HFFc6 (cell line): ENCODE results near the gene BACH2. TPM values are rescaled to one million over a fixed set of nuclear protein-coding genes. Genes with fewer than 3 reads are reported as not detected.

Source experiments
- DNase-seq: peaks from one replicate; pipeline ENCODE4 v3.0.0-alpha.2; 2018
- H3K27ac Mint-ChIP-seq: 2 replicates; pipeline ENCODE4 v1.8.0; 2020; ENCODE audit warnings: mild to moderate bottlenecking, mixed read lengths
- H3K27me3 Mint-ChIP-seq: 2 replicates; pipeline ENCODE4 v1.8.0; 2021; ENCODE audit warnings: mild to moderate bottlenecking, moderate library complexity, mixed read lengths; ENCODE audit not compliant: insufficient read depth
- H3K36me3 Mint-ChIP-seq: 2 replicates; pipeline ENCODE4 v1.8.0; 2021; ENCODE audit warnings: low read depth, mixed read lengths
- H3K4me1 Mint-ChIP-seq: 2 replicates; pipeline ENCODE4 v1.8.0; 2020; ENCODE audit warnings: low read depth, mixed read lengths
- H3K4me3 Mint-ChIP-seq: 2 replicates; pipeline ENCODE4 v1.8.0; 2020; ENCODE audit warnings: mild to moderate bottlenecking, moderate library complexity, mixed read lengths
- H3K9me3 Mint-ChIP-seq: 2 replicates; pipeline ENCODE4 v1.8.0; 2020; ENCODE audit warnings: mild to moderate bottlenecking, mixed read lengths
- total RNA-seq, 6 experiments: library from RNA; stranded (reverse); fragmentation: NEBNext Ultra II Directional; extraction: Animal tissue kit (Norgen Biotek cat#: 25700); gene quantifications; 2 replicates in 1 of 6; 3 replicates in 5 of 6; pipeline ENCODE4 v1.2.3, GENCODE V29; 2021
- TF ChIP-seq, protein P1 (sequence below): fragments of 200-600 bp; sonication (generic); IDR thresholded peaks from 2 replicates; pipeline ENCODE4 v1.5.0; 2021; ENCODE audit warnings: antibody characterized with exemption, mild to moderate bottlenecking

The BACH2 gene
- total RNA-seq, 6 experiments from 2014 or later = not detected

DNA sequence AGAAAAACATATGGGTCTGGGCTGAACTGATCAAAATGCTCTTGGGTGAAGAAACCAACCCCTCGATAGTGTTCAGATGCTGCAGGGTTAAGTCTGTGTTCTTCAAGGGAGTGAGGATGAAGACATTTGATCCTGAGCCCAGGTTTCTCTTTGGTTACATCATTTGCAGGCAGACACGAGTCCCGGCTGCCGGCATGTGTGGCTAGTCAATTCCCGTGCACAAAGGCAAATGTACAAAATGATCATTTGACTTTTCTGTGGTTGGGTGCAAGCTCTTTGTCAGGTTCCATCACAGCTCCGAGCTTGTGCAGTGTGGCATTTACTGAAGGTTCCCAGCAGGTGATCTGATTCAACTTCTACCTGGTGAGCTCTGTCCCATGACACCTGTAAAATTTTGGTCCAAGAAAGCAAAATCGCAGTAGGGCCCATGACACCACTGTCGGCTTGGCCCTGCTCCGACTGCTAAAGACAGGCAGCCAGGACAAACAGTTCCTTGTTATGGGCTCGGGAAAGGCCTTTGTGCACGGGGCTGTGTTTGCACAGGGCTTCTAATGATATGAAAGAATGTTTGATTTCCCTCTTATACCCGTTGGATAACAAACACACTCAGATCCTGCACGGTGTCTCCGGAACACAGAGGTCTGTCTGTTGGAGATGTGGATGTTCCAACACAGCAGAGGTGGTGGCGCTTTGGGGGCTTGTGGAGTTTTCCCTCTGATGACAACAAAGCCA is 355.4 kb downstream of the BACH2 start:
- Mint-ChIP-seq H3K27ac (no peak overlapping the region), H3K27me3 (peaks cover 10% of the 10 kb centered on the region), H3K4me1 (no peaks in the 10 kb centered on the region), H3K9me3 (no peaks in the 10 kb centered on the region), H3K4me3 (no peak overlapping the region), H3K36me3 (no peaks in the 10 kb centered on the region)
- DNase-seq = no peak
- TF ChIP-seq, protein P1, sequence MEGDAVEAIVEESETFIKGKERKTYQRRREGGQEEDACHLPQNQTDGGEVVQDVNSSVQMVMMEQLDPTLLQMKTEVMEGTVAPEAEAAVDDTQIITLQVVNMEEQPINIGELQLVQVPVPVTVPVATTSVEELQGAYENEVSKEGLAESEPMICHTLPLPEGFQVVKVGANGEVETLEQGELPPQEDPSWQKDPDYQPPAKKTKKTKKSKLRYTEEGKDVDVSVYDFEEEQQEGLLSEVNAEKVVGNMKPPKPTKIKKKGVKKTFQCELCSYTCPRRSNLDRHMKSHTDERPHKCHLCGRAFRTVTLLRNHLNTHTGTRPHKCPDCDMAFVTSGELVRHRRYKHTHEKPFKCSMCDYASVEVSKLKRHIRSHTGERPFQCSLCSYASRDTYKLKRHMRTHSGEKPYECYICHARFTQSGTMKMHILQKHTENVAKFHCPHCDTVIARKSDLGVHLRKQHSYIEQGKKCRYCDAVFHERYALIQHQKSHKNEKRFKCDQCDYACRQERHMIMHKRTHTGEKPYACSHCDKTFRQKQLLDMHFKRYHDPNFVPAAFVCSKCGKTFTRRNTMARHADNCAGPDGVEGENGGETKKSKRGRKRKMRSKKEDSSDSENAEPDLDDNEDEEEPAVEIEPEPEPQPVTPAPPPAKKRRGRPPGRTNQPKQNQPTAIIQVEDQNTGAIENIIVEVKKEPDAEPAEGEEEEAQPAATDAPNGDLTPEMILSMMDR = no peak

DNA sequence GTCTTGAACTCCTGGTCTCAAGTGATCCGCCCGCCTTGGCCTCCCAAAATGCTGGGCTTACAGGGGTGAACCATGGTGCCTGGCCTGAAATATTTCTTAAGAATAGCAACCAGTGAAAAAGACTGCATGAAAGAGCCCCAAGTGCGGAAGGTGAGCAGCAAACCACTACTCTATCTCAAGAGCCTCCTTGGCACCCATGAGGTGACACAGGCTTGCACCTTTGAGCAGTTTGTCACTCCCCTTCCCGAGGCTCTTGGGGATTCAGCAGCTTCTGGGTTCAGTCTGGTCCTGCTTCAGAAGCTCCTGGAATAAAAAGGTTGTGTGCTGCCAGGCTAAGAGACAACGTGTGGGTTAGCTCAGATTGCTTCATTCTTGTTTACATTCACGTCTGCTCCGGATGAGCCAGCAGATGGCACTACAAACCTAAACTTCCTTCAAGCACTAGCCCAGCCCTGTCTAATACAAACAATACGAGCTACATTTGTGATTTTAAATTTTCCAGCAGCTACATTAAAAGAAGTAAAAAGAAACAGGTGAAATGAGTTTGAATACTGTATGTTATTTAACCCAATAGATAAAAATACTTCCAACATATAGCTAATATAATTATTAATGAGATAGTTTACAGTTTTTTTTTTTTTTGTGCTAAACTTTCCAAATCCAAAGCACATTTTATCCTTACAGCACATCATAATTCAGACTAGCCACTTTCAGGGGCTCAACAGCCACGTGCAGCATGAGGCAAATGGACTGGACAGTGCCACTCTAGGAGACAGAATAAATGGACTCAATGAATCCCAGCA is 356.2 kb downstream of the BACH2 start:
- H3K27me3 Mint-ChIP-seq = peaks cover 8% of the 10 kb centered on the region
- no peaks in the 10 kb centered on the region for H3K4me1 Mint-ChIP-seq
- DNase-seq = peak; percentile 72
- TF ChIP-seq, protein P1 = peak; percentile 84
- no peaks in the 10 kb centered on the region for H3K9me3 Mint-ChIP-seq
- no peak overlapping the region for H3K27ac Mint-ChIP-seq
- no peaks in the 10 kb centered on the region for H3K36me3 Mint-ChIP-seq
- H3K4me3 Mint-ChIP-seq = no peak overlapping the region

DNA sequence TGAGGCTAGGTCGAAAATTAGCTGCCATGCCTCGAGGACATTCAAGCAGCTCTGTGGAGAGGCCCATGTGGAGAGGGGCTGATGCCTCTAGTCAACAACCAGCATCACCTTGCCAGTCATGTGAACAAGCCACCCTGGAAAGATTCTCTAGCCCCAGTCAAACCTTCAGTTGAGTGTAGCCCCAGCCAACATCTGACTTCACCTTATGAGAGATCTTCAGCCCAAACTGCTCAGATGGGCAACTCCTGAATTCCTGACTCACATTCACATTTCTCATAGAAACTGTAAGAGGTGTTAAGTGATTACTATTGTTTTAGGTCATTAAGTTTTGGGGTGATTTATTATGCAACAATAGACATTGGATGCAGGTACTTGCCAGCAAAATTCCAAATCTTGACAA is 357.5 kb downstream of the BACH2 start:
- no peak overlapping the region for H3K27ac Mint-ChIP-seq
- TF ChIP-seq, protein P1 = no peak
- no peaks in the 10 kb centered on the region for H3K9me3 Mint-ChIP-seq
- peaks cover 7% of the 10 kb centered on the region for H3K27me3 Mint-ChIP-seq
- H3K4me1 Mint-ChIP-seq = no peaks in the 10 kb centered on the region
- no peak overlapping the region for H3K4me3 Mint-ChIP-seq
- DNase-seq = no peak
- no peaks in the 10 kb centered on the region for H3K36me3 Mint-ChIP-seq

DNA sequence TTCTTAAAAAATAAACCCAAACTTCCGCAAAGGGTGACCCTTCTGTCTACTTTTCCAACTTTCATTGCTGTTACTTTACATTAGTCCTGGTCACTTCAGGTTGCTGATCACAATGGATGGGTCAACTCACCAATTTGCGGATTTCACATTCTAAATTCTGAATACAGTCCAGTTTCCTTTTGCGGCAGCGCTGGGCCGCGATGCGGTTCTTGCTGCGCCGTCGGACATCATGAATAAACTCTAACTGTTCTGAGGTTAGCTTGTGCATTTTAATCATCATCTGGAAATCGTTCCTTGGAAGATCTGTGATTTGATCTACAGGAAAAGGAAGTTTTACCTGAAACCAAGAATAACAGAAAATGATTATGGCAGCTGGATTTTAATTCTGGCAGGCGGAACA is 358.6 kb downstream of the BACH2 start:
- Mint-ChIP-seq H3K36me3 (no peaks in the 10 kb centered on the region), H3K27me3 (peaks cover 10% of the 10 kb centered on the region), H3K9me3 (no peaks in the 10 kb centered on the region), H3K27ac (no peak overlapping the region), H3K4me1 (no peaks in the 10 kb centered on the region), H3K4me3 (no peak overlapping the region)
- no peak for DNase-seq
- TF ChIP-seq, protein P1 = no peak

DNA sequence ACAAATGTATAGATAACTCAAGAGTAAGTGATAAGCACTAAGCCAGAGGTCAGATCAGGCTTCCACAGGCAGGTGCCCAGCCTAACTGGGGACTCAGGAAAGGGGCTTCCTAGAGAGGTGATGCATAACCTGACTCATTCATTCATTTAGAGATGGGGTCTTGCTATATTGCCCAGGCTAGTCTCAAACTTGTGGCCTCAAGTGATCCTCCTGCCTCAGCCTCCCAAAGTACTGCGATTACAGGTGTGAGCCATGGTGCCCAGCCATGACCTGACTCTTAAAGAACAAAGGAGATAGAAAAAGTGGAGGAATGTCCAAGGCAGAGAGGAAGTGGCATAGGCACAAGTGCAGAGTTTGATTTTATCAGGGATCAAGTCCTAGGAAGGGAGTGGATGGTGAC is 360.5 kb downstream of the BACH2 start:
- Mint-ChIP-seq H3K27me3 (peaks cover 8% of the 10 kb centered on the region; the same call in 1 of the 2 replicates), H3K9me3 (no peaks in the 10 kb centered on the region), H3K4me1 (no peaks in the 10 kb centered on the region), H3K27ac (no peak overlapping the region), H3K4me3 (no peak overlapping the region), H3K36me3 (no peaks in the 10 kb centered on the region)
- no peak for DNase-seq
- TF ChIP-seq, protein P1 = no peak
